EH (cell line): ENCODE measurements around the gene LLGL2.
A peak's percentile ranks its signal among the peaks of the same experiment; 100 is the strongest.

ENCODE experiments used
- DNase-seq: peaks from one replicate; pipeline ENCODE4 v3.0.0-alpha.2; 2015; ENCODE audit warnings: low read depth

Gene LLGL2

DNA sequence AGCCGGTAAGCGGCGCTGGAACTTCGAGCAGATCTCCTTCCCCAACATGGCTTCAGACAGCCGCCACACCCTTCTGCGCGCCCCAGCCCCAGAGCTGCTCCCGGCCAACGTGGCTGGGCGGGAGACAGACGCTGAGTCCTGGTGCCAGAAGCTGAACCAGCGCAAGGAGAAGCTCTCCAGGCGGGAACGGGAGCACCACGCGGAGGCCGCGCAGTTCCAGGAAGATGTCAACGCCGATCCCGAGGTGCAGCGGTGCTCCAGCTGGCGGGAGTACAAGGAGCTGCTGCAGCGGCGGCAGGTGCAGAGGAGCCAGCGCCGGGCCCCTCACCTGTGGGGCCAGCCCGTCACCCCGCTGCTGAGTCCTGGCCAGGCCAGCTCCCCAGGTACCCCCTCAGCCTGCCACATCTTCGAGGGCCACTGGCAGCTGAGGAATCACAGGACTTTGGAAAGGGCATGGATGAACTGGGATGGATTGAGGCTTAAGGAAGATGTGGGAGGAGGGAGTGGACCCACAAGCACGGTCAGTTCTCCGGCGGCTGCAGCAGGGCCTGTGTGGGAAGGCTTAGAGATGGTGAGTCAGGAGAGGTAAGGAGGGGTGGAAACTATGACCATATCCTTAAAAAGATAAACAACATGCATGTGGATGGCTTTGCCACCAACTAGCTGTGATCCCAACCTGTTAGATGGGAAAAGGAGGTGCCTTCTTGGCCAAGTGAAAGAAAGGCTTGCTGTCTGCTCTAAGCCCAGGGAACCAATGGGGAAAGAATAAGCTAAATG lies 3.4 kb upstream of the LLGL2 start:
- DNase-seq = no peak

DNA sequence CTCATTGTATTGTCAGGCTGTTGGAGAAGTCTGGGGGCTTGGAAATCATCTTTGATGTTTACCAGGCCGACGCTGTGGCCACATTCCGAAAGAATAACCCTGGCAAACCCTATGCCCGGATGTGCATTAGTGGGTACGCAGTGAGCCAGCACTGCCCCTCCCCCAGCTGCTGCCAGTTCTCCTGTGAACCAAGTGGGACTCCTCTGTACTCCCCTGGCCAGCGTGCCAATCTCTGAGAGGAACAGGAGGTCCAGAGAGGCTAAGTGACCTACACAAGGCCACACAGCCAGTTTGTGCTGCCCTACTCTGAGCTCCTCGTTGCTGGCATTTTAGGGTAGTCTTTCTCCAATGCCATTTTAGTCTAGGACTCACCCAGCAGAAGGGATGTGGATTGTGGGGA lies 1.9 kb upstream of the LLGL2 start:
- no peak for DNase-seq

GRCh38 chr17:75524269-75524969 lies 1.1 kb upstream of the LLGL2 start:
- no peak for DNase-seq

DNA sequence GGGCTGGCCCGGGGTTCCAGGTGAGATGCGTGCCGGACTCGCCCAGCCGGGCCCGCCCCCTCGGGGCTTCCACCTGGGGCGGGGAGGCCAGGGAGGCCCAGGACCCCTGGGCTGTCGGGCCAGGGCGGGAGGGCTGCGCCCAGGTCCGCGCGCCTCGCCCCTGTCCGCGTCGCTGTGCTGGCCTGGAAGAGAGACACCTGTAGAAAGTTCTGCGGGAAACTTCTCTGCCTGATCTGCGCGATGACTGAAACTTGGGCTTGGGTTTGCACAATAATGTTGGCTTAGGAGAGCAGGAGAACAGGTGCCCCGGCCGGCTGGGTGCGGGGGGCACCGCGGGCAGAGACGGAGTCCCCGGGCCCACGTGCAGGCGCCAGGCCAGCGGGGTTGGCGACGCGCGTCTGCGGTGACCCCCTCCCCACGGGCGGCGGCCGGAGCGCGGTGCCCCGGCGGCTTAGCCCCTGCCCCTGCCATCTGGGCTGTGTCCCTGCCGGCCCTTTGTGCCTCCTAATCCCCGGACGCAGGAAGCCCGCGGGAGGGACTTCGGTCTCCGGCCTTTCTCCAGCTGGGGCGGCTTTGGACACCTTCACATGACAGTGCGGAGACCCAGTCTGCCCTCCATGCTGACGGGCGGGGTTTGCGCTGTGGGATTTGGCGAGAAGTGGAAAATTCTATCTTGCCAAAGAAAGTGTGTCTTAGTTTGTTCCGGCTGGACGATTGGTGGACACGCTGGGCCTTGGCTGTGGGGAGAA lies 483 bp downstream of the LLGL2 start:
- DNase-seq = no peak

GRCh38 chr17:75526555-75527270 lies 1.2 kb downstream of the LLGL2 start:
- no peak for DNase-seq

DNA sequence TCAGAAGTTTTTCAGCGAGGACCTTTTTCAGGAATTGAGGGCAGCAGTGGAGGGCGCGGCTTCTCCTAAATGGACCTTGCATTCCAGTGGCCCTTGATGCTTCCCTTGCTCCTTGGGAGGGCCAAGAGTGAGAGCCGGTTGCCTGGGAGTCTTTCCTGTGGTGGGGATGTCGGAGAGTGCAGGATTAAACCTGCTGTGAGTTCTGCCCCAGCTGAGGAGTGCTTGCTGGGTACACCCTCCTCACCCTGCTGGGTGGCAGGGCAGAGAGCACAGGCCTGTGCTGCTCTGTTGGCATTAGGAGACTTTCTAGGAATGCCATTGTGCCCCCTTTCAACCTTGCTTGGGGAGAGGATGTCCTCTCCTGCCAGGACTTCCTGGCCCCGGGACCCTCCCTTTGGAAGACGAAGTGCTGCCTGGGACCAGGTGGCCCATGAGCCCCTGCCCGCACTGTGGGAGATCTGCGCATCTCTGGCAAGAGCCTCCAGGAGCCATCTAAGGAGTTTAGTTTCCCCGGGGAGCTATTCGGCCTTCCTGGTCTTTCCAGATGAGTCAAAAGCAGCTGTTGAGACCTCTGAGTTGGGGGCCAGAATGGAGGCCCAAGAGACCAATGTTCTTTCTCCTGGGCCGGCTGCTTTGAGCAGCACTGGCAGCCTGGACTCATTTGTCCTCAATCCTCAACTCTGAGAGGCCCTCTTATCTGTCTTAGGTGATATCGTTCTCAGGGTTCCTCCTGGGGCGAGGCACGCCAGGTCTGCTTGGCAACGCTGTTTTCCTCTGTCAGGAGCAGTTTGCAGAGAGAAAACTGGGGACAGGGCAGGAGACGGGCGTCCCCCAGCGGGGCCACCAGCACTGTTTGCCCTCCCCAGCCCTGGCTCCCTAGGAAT lies 5.6 kb downstream of the LLGL2 start:
- no peak for DNase-seq

- DNase-seq = peak; percentile 17
Observed at GRCh38 chr17:75531721-75532072, 6.2 kb downstream of the LLGL2 start.

GRCh38 chr17:75535119-75535537 lies 9.6 kb downstream of the LLGL2 start:
- no peak for DNase-seq

DNA sequence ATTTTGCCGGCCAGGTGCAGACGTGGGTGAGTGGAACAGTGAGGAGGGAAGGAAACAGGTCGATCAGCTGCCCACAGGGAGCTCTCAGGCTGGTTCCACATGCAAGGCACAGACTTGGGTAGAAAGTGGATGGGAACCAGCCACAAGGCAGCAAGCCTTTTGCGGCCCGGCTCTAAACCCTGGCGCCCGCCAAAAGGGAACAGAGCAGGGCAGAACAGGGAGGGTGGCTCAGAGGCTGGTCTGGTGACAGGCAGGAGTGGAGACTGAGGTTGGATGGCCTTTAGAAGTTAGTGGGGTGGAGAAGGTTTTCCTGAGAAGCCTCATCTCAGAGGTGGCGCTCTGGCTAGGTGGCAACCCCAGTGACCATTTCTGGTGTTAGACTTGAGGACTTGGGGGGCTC lies 10.4 kb downstream of the LLGL2 start:
- no peak for DNase-seq

DNA sequence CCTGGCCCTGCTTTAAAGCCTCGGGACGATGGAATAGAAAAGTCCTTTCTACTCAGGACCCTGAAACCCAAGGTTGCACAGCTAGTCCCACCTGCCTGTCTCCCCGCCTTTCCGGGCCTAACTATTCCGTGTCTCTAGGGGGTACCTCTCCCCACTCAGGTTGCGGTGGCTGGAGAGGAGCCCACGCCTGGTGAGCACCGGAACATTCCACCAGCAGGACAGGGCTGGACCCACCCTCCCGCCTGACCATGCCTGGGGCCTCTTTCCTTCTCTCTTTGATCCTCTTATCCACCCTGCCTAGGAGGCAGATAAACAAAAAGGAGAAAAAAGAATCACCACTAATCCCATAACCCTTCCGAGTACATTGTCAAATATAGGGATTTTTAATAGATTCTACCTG lies 10.9 kb downstream of the LLGL2 start:
- no peak for DNase-seq

GRCh38 chr17:75539967-75540729 lies 14.7 kb downstream of the LLGL2 start:
- peak; percentile 12 for DNase-seq

- DNase-seq = no peak
Observed at GRCh38 chr17:75540923-75541503, 15.5 kb downstream of the LLGL2 start.

DNA sequence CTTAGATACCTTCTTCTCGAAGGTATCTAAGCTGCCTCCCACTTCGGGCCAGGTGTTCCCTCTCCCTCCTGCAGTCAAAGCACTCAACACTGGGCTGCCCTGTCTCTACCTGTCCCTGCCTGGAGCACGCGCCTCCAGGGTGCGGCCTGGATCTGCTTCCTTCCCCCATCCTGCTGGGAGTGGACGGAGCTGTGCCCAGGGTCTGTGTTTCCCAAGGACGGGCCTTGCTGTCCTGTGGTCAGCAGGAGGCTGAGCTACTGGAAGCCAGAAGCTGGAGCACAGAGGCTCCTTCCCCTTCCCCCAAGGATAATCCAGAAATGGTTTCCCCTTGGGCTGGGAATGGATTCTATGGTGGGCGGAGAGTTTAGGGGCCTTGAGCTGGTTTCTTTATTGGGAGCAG lies 16.7 kb downstream of the LLGL2 start:
- DNase-seq = no peak

DNA sequence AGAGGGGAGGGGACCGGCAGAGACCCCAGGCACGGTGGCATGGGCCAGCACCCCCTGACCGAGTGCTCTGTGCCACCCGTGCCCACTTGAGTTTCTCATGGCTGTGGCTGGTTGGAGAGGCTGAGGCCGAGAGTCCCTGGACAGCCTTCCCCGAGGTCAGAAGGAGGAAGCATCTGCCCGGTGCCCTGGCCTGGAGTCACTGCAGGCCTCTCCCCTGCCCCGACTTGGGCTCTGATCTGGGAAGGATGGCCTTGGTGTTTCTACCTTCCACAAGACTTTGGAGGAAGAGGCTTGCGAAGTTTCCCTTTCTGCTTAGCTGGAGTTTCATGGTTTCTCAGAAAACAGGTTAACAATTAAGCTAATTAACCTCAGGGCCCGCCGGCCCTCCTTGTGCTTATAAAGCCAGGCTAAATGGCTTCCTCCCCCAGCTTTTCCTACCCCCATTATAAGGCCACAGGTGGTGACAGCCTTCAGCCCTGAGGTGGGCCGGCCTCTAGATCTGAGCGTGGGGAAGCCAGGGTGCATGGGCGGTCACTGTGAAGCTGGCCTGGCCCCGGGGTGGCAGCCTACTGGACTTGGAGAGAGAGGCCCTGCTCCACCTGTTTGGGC lies 17.3 kb downstream of the LLGL2 start:
- no peak for DNase-seq

GRCh38 chr17:75544250-75544649 lies 18.8 kb downstream of the LLGL2 start:
- DNase-seq = no peak

DNA sequence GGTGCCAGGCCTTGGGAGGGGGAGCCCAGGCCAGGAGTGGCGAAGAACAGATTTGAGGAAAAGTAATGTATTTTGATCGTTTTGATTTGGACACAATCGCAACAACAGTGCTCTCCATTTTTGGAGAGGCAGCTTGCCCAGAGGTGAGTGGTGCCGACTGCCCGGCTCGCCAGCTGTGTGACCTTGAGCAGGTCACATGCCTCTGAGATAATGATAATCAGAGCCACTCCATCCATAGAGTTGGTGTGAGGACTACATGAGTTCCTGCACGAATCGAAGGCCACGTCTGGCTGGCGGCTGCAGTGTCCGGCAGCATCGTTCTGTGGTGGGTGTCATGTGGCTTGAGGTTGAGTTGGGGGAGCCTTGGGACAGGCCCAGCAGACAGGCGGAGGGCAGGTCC lies 20.7 kb downstream of the LLGL2 start:
- no peak for DNase-seq

GRCh38 chr17:75547091-75547490 lies 21.6 kb downstream of the LLGL2 start:
- DNase-seq = no peak

DNA sequence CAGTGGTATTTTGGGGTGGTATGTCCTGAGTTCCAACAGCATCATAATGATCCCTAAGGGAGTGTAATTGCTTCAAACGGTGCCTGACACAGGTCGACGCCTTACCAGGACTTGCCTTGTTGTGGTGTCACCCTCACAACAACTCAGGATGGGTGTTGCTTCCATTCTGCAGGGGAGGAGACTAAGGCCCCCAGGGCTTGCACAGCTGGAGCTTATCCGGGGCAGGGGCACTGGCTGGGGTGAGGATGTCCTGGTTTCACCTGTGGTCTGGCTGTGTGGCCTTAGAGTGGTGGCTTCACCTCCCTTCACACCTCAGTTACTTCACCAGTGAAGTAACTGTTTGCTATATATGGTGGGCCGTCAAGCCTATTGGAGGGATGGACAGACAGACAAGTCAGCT lies 23.3 kb downstream of the LLGL2 start:
- DNase-seq = no peak

GRCh38 chr17:75549246-75550138 lies 24.0 kb downstream of the LLGL2 start:
- DNase-seq = no peak
